ENCODE data around the gene GZMM.

The GZMM gene

GRCh38 chr19:532561-533363 lies 11.1 kb upstream of the GZMM start:
- Mint-ChIP-seq H3K4me3 (peak overlapping the region; percentile 83), H3K36me3 (ENCODE audit: insufficient read depth) (peaks cover 6% of the 10 kb centered on the region), H3K27ac (ENCODE audit: low read depth) (peak overlapping the region; percentile 75), H3K27me3 (no peaks in the 10 kb centered on the region), H3K9me3 (no peaks in the 10 kb centered on the region), H3K4me1 (peaks cover 15% of the 10 kb centered on the region)
- ATAC-seq (replicated peaks; ENCODE audit: extremely low read depth, poor library complexity, severe bottlenecking): no peak
- no peak for DNase-seq (ENCODE audit: low spot score in 2 of 2)

DNA sequence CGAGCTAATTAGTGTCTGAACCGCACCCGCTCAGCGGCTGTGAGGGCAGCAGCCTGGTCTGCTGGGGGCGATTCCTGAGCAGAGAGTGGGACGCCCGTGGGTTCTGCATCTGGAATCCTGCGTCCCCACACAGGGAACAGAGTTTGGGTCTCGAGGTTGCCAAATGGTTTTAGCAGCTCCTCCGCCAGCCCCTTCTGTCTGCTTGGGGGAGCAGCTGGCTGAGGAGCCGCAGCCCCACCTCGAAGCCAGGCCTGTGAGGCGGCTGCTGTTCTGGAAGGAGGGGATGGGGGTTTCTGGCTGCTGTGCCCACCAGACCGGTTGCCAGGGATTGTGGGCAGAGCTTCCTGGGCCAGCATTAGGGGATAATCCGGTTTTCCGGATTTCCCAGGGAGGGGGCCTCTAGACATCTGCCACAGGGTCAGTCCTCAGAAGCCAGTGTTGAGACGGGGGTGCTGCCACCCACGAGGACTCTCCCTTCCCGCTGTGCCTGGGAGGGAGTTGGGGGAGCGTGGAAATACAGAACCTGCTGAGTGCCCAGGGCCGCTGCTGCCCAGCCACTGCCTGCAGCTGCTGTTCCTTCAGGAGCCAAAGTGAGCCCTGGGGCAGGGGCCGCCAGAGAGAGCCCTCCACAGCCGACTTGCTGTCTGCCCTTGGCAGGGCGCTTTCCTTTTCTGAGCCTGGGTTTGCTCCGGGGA lies 10.3 kb upstream of the GZMM start:
- Mint-ChIP-seq H3K27me3 (no peaks in the 10 kb centered on the region), H3K4me3 (peak overlapping the region; percentile 83), H3K36me3 (ENCODE audit: insufficient read depth) (peaks cover 9% of the 10 kb centered on the region), H3K4me1 (peaks cover 19% of the 10 kb centered on the region), H3K9me3 (no peaks in the 10 kb centered on the region), H3K27ac (ENCODE audit: low read depth) (peak overlapping the region; percentile 75)
- no peak for ATAC-seq (replicated peaks; ENCODE audit: extremely low read depth, poor library complexity, severe bottlenecking)
- DNase-seq (ENCODE audit: low spot score in 2 of 2): no peak

GRCh38 chr19:534088-534487 lies 9.8 kb upstream of the GZMM start:
- Mint-ChIP-seq H3K27ac (ENCODE audit: low read depth) (no peak overlapping the region), H3K36me3 (ENCODE audit: insufficient read depth) (peaks cover 11% of the 10 kb centered on the region), H3K4me1 (peaks cover 19% of the 10 kb centered on the region), H3K27me3 (no peaks in the 10 kb centered on the region), H3K9me3 (no peaks in the 10 kb centered on the region), H3K4me3 (peak overlapping the region; percentile 83)
- ATAC-seq (replicated peaks; ENCODE audit: extremely low read depth, poor library complexity, severe bottlenecking): no peak
- no peak for DNase-seq (ENCODE audit: low spot score in 2 of 2)

- peak overlapping the region; percentile 69 for H3K4me3 Mint-ChIP-seq
- H3K4me1 Mint-ChIP-seq: peaks cover 19% of the 10 kb centered on the region
- peak overlapping the region; percentile 62 for H3K27ac Mint-ChIP-seq (ENCODE audit: low read depth)
- ATAC-seq (replicated peaks; ENCODE audit: extremely low read depth, poor library complexity, severe bottlenecking): no peak
- H3K27me3 Mint-ChIP-seq: no peaks in the 10 kb centered on the region
- peaks cover 14% of the 10 kb centered on the region for H3K36me3 Mint-ChIP-seq (ENCODE audit: insufficient read depth)
- no peaks in the 10 kb centered on the region for H3K9me3 Mint-ChIP-seq
- no peak for DNase-seq (ENCODE audit: low spot score in 2 of 2)
These were observed 8.6 kb upstream of the GZMM start for GRCh38 chr19:535017-535835.

DNA sequence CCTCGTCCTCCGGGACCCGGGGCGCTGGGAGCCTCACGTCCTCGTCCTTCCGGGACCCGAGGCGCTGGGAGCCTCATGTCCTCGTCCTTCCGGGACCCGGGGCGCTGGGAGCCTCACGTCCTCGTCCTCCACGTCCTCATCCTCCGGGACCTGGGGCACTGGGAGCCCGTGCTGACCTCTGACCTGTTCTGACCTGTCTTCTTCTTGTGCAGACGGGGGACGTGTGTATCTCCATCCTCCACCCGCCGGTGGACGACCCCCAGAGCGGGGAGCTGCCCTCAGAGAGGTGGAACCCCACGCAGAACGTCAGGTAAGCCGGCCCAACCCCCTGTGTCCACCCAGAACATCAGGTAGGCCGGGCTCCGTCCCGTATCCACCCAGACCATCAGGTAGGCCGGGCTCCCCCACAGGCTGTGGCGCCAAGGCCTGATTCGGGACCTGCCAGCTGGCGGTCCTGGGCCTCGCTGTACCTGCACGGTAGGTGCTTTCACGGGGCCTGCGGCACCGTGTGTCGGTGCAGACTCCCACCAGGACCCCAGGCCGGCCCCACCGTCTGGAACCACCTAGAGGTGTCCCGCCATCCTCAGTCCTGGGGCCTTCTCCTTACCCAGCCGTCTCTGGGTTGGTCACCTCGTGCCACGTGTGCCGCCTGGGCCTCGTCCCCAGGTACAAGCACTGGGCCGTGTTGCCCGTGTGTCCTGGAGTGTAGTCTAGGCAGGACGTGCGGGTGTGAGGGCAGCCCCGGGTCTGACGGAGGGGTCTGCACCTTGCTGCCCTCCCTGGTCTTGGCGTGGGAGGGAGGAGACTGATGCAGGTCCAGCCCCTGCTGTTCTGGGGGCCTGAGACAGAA lies 7.6 kb upstream of the GZMM start:
- DNase-seq (ENCODE audit: low spot score in 2 of 2): no peak
- Mint-ChIP-seq H3K27ac (ENCODE audit: low read depth) (no peak overlapping the region), H3K27me3 (no peaks in the 10 kb centered on the region)

GRCh38 chr19:536881-537404 lies 6.9 kb upstream of the GZMM start:
- Mint-ChIP-seq H3K27ac (ENCODE audit: low read depth) (no peak overlapping the region), H3K9me3 (no peaks in the 10 kb centered on the region), H3K36me3 (ENCODE audit: insufficient read depth) (peaks cover 14% of the 10 kb centered on the region), H3K4me3 (no peak overlapping the region), H3K4me1 (peaks cover 19% of the 10 kb centered on the region), H3K27me3 (no peaks in the 10 kb centered on the region)
- ATAC-seq (replicated peaks; ENCODE audit: extremely low read depth, poor library complexity, severe bottlenecking) (no peak), DNase-seq (ENCODE audit: low spot score in 2 of 2) (no peak)

More for the DNA sequence above, 7.6 kb upstream of the GZMM start:
- Mint-ChIP-seq H3K9me3 (no peaks in the 10 kb centered on the region), H3K36me3 (ENCODE audit: insufficient read depth) (peaks cover 14% of the 10 kb centered on the region), H3K4me1 (peaks cover 19% of the 10 kb centered on the region), H3K4me3 (no peak overlapping the region)
- no peak for ATAC-seq (replicated peaks; ENCODE audit: extremely low read depth, poor library complexity, severe bottlenecking)

- peak overlapping the region; percentile 55 for H3K27ac Mint-ChIP-seq (ENCODE audit: low read depth)
- ATAC-seq (replicated peaks; ENCODE audit: extremely low read depth, poor library complexity, severe bottlenecking) (no peak), DNase-seq (ENCODE audit: low spot score in 2 of 2) (no peak)
- H3K36me3 Mint-ChIP-seq (ENCODE audit: insufficient read depth): peaks cover 19% of the 10 kb centered on the region
- no peak overlapping the region for H3K4me3 Mint-ChIP-seq
- H3K27me3 Mint-ChIP-seq: no peaks in the 10 kb centered on the region
- H3K9me3 Mint-ChIP-seq: no peaks in the 10 kb centered on the region
- H3K4me1 Mint-ChIP-seq: peaks cover 17% of the 10 kb centered on the region
These were observed 5.0 kb upstream of the GZMM start for GRCh38 chr19:538641-539428.

- Mint-ChIP-seq H3K27ac (ENCODE audit: low read depth) (peak overlapping the region; percentile 55), H3K4me3 (no peak overlapping the region), H3K36me3 (ENCODE audit: insufficient read depth) (peaks cover 24% of the 10 kb centered on the region), H3K9me3 (no peaks in the 10 kb centered on the region), H3K27me3 (no peaks in the 10 kb centered on the region), H3K4me1 (peaks cover 24% of the 10 kb centered on the region)
- ATAC-seq (replicated peaks; ENCODE audit: extremely low read depth, poor library complexity, severe bottlenecking) (no peak), DNase-seq (ENCODE audit: low spot score in 2 of 2) (no peak)
These were observed 4.3 kb upstream of the GZMM start for GRCh38 chr19:539429-540030.

DNA sequence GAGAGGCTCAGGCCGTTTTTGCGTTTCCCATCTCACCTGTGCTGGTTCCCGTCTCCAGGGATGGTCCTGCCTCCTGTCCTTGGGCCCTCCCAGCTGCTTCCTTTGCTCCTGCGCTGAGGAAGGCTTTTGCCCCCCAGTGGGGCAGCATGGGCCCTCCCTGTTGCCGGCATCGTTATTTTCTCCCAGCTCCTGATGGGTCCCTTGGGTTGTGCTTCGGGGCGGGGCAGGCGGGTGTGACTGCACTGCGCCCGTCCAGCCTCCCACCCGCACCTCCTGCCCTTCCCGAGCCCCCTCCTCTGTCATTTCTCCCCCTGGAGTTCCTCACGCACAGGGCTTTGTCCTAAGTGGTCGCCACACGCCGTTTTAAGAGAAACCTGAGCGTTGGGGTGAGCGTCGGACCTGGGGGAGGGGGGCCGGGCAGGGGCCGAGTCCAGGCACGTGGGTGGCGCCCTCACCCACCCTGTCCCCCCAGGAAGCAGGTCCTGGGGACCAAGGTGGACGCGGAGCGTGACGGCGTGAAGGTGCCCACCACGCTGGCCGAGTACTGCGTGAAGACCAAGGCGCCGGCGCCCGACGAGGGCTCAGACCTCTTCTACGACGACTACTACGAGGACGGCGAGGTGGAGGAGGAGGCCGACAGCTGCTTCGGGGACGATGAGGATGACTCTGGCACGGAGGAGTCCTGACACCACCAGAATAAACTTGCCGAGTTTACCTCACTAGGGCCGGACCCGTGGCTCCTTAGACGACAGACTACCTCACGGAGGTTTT lies 2.8 kb upstream of the GZMM start:
- Mint-ChIP-seq H3K4me1 (peaks cover 27% of the 10 kb centered on the region), H3K27me3 (no peaks in the 10 kb centered on the region), H3K36me3 (ENCODE audit: insufficient read depth) (peaks cover 34% of the 10 kb centered on the region), H3K27ac (ENCODE audit: low read depth) (no peak overlapping the region), H3K9me3 (no peaks in the 10 kb centered on the region), H3K4me3 (no peak overlapping the region)
- ATAC-seq (replicated peaks; ENCODE audit: extremely low read depth, poor library complexity, severe bottlenecking) (no peak), DNase-seq (ENCODE audit: low spot score in 2 of 2) (no peak)

DNA sequence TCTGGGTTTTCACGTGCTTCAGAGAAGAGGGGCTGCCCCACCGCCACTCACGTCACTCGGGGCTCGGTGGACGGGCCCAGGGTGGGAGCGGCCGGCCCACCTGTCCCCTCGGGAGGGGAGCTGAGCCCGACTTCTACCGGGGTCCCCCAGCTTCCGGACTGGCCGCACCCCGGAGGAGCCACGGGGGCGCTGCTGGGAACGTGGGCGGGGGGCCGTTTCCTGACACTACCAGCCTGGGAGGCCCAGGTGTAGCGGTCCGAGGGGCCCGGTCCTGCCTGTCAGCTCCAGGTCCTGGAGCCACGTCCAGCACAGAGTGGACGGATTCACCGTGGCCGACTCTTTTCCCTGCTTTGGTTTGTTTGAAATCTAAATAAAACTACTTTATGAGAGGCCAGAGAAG lies 2.2 kb upstream of the GZMM start:
- Mint-ChIP-seq H3K27ac (ENCODE audit: low read depth) (no peak overlapping the region), H3K9me3 (no peaks in the 10 kb centered on the region), H3K36me3 (ENCODE audit: insufficient read depth) (peaks cover 38% of the 10 kb centered on the region), H3K4me1 (peaks cover 27% of the 10 kb centered on the region), H3K27me3 (no peaks in the 10 kb centered on the region), H3K4me3 (no peak overlapping the region)
- ATAC-seq (replicated peaks; ENCODE audit: extremely low read depth, poor library complexity, severe bottlenecking) (no peak), DNase-seq (ENCODE audit: low spot score in 2 of 2) (no peak)
